Tongue (tissue), 2 donors: ENCODE results near the gene ATP2B2. TPM values are rescaled to one million over a fixed set of nuclear protein-coding genes. Genes with fewer than 3 reads are reported as not detected.

Experiments
- DNase-seq: peaks from one replicate; pipeline ENCODE4 v3.0.0-alpha.2; 2015
- total RNA-seq: library from RNA; depleted of rRNA; stranded (reverse); fragments of >200 nt; gene quantifications from one replicate; pipeline ENCODE4 v1.2.3, GENCODE V29; 2014

Gene ATP2B2
- total RNA-seq, 1 donor from 2014 or later = 5.7 TPM

DNA sequence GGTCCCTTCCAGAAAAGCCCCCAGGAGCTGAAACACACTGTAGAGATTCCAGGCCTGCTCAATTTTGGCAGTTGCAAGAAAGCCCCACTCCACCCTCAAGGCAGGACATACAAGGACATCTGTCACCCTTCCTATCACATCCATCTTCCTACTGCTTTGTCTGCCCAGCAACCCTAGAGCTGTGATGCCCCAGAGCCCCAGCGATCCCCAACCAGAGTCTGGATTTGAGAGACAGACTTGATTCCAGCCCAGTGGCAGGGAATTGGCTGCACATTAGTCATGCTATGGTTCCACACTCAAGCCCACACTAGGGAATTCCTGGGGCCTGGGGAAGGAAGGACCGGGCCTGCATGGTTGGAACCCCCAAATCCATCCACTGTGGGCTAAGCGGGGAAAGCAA lies 56.8 kb downstream of the ATP2B2 start:
- DNase-seq = no peak

- peak; percentile 26 for DNase-seq
Observed at GRCh38 chr3:10447527-10448260, 57.7 kb downstream of the ATP2B2 start.

- DNase-seq = no peak
Observed at GRCh38 chr3:10447110-10447509, 58.3 kb downstream of the ATP2B2 start.

- DNase-seq = no peak
Observed at GRCh38 chr3:10445561-10446175, 59.7 kb downstream of the ATP2B2 start.

DNA sequence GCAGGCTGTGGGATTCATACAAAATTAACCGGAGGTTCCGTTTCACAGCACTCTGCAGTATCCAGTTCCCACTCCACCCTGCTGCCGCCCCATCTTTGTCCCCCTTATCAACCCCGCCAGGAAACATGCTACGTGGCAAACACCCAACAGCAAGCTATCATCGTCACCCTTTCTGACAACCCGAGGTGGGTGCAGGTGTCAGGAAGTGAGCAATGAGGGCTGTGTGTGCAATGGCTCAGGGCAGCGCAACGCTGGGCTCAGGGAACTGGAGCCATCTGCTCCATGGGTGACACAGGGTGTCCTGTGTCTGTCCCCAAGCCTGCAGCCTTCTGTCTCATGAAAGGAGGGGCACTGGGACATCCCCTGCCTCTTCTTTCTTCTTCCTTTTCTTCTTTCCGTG lies 60.9 kb downstream of the ATP2B2 start:
- no peak for DNase-seq

- DNase-seq = no peak
Observed at GRCh38 chr3:10444110-10444429, 61.3 kb downstream of the ATP2B2 start.

- no peak for DNase-seq
Observed at GRCh38 chr3:10443272-10444109, 61.9 kb downstream of the ATP2B2 start.

- DNase-seq = no peak
Observed at GRCh38 chr3:10442151-10442795, 63.1 kb downstream of the ATP2B2 start.

GRCh38 chr3:10440684-10441083 lies 64.7 kb downstream of the ATP2B2 start:
- no peak for DNase-seq

- DNase-seq = no peak
Observed at GRCh38 chr3:10438902-10439610, 66.3 kb downstream of the ATP2B2 start.

DNA sequence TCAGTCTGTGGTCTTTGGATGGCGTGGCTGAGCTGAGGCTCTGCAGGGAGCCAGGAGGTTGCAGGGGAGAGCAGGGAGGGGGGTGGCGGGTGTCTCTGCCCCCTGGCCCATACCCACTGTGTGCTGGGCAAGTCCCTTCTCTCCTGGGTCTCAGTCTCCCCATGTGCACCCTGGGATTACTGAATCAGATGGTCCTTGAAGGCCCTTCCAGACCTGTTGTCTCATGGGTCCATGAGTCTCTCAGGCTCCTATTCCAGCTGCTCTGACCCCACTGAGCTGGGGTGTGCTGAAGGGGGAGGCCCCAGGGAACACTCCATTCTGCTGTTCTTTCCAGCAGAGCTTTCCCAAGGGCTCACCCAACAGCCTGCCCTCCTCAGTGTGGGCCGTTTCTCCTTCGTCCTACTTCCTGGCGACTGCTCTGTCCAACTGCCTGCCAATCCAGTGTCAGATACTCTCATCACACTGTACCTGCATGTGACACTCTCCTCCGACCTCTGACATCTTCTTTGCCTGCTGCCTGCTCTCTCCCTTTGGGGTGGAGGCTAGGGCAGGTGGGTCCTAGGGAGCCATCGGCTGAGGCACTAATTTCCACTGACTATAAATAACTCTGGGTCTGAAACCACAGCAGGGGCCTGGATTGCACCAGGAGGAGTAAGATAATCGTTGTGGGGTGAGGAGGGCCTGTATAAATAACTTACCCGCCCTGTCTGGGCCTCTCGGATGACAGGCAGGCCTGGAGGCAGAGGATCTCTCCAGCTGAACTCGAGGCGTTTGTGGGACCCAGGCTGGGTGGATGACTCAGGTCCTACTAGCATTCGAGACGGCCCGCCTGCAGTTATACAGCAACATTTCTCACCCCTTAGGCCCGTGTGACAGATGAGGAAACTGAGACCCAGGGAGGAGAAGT lies 67.1 kb downstream of the ATP2B2 start:
- DNase-seq = peak; percentile 61

DNA sequence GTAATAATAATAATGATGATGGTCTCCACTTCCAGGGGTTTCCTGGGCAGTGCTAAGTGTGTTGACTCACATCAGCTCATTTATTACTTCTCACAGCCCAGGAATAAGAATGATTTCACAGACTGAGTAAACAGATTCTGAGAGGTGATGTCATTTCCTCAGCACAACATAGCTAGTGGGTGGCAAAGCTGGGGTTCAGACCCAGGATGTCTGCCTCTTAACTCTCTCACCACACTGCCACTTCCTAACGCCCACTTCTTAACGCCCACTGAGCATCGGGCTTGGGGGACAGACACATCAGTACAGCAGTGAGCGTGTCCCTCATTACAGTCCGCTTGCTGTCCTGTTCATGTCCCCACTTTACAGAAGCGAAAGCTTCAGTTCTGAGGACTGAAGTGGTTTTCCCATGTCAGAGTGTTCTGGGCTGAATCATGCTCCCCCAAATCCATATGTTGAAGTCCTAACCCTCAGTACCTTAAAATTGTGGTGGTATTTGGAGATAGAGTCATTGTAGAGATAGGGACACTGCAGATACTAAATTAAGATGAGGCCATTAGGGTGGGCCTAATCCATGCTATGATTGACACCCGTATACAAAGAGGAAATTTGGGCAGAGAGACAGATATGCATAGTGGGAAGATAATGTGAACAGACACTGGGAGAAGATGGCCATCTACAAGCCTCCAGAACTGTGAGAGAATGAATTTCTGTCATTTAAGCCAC lies 68.0 kb downstream of the ATP2B2 start:
- DNase-seq = no peak

- no peak for DNase-seq
Observed at GRCh38 chr3:10435850-10436249, 69.5 kb downstream of the ATP2B2 start.

GRCh38 chr3:10434938-10435336 lies 70.4 kb downstream of the ATP2B2 start:
- no peak for DNase-seq

GRCh38 chr3:10434144-10434937 lies 71.0 kb downstream of the ATP2B2 start:
- no peak for DNase-seq

GRCh38 chr3:10432931-10433330 lies 72.5 kb downstream of the ATP2B2 start:
- DNase-seq = peak; percentile 71

GRCh38 chr3:10432156-10432845 lies 73.1 kb downstream of the ATP2B2 start:
- DNase-seq = peak; percentile 40

DNA sequence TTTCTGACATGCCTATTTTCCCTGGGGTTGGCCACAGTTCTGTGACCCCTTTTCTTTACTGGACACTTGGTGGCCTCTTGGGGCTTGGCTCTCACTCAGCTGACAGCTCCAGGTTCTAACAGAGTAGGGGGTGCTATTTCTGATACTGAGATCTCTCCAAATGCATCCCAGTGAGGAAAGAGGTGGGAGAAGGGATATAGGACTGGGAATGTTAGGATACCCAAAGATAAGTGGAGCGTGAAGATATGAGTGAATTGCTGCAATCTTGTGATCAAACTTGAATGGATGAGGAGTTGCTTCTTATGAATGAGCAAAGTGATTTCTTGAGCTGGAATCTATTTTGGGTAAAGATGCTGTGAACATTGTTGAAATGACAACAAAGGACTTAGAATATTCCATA lies 74.6 kb downstream of the ATP2B2 start:
- DNase-seq = no peak
